Mesenchymal stem cell (in vitro differentiated cells and primary cell): Measurements from ENCODE around the gene HDAC4.

Source experiments
- DNase-seq: peaks from one replicate; pipeline ENCODE4 v3.0.0-alpha.2; 2013
- H2AFZ ChIP-seq: one replicate; pipeline ENCODE4 v1.6.1; 2013; ENCODE audit warnings: low read depth, mild to moderate bottlenecking, control low read depth, inconsistent platforms, low read length, moderate library complexity
- H2AK5ac ChIP-seq: 2 replicates; pipeline ENCODE4 v1.6.1; 2013; ENCODE audit warnings: low read length, moderate library complexity, mild to moderate bottlenecking, inconsistent platforms; ENCODE audit not compliant: severe bottlenecking
- H2BK120ac ChIP-seq: one replicate; pipeline ENCODE4 v1.6.1; 2013; ENCODE audit warnings: low read depth, mild to moderate bottlenecking, inconsistent platforms, low read length, moderate library complexity
- H2BK12ac ChIP-seq, 2 experiments: one replicate each; pipeline ENCODE4 v1.6.1; 2013; ENCODE audit warnings: inconsistent platforms in 2 of 2, low read length in 2 of 2, mild to moderate bottlenecking in 2 of 2, moderate library complexity in 2 of 2, control low read depth in 1 of 2
- H2BK15ac ChIP-seq: one replicate; pipeline ENCODE4 v1.6.1; 2013; ENCODE audit warnings: mild to moderate bottlenecking, low read depth, inconsistent platforms; ENCODE audit not compliant: poor library complexity, severe bottlenecking
- H2BK5ac ChIP-seq: 2 replicates; pipeline ENCODE4 v1.6.1; 2013; ENCODE audit warnings: low read depth, mild to moderate bottlenecking, low read length, control low read depth, inconsistent platforms; ENCODE audit not compliant: poor library complexity, severe bottlenecking
- H3K14ac ChIP-seq, 2 experiments: one replicate each; pipeline ENCODE4 v1.6.1; 2013; ENCODE audit warnings: inconsistent platforms in 2 of 2, low read length in 2 of 2, control low read depth in 1 of 2, mild to moderate bottlenecking in 1 of 2, moderate library complexity in 1 of 2
- H3K18ac ChIP-seq, 2 experiments: one replicate each; pipeline ENCODE4 v1.6.1; 2013; ENCODE audit warnings: inconsistent platforms in 2 of 2, low read length in 2 of 2, control low read depth in 1 of 2, low read depth in 1 of 2, mild to moderate bottlenecking in 1 of 2
- H3K23ac ChIP-seq, 2 experiments: one replicate each; pipeline ENCODE4 v1.6.1; 2013; ENCODE audit warnings: inconsistent platforms in 2 of 2, low read length in 2 of 2, mild to moderate bottlenecking in 2 of 2, moderate library complexity in 2 of 2, control low read depth in 1 of 2
- H3K27ac ChIP-seq: 2 replicates; pipeline ENCODE4 v1.5.1; 2013; ENCODE audit warnings: mild to moderate bottlenecking, moderate library complexity, low read length, control low read depth, inconsistent platforms; ENCODE audit not compliant: poor library complexity, severe bottlenecking
- H3K27me3 ChIP-seq, 2 experiments: 2 replicates each; pipeline versions ENCODE4 v1.6.1 to v1.7.0; 2013; ENCODE audit warnings: low read length in 2 of 2, mild to moderate bottlenecking in 2 of 2, moderate library complexity in 2 of 2, control low read depth in 1 of 2, inconsistent platforms in 1 of 2; ENCODE audit not compliant: control insufficient read depth in 1 of 2, insufficient read depth in 1 of 2
- H3K36me3 ChIP-seq, 2 experiments: 2 replicates each; pipeline versions ENCODE4 v1.6.1 to v1.7.0; 2013; ENCODE audit warnings: low read length in 2 of 2, control low read depth in 1 of 2, inconsistent platforms in 1 of 2, low read depth in 1 of 2, mild to moderate bottlenecking in 1 of 2; ENCODE audit not compliant: insufficient read depth in 2 of 2, control insufficient read depth in 1 of 2
- H3K4ac ChIP-seq, 2 experiments: one replicate each; pipeline ENCODE4 v1.6.1; 2013; ENCODE audit warnings: inconsistent platforms in 2 of 2, low read length in 2 of 2, mild to moderate bottlenecking in 2 of 2, moderate library complexity in 2 of 2, control low read depth in 1 of 2, low read depth in 1 of 2
- H3K4me1 ChIP-seq: 2 replicates; pipeline ENCODE4 v1.6.1; 2013; ENCODE audit warnings: low read depth, low read length, control low read depth; ENCODE audit not compliant: control insufficient read depth, insufficient read depth
- H3K4me2 ChIP-seq: 2 replicates; pipeline ENCODE4 v1.6.1; 2013; ENCODE audit warnings: low read length, mild to moderate bottlenecking, inconsistent platforms; ENCODE audit not compliant: poor library complexity, severe bottlenecking
- H3K4me3 ChIP-seq, 2 experiments: 2 replicates each; pipeline versions ENCODE4 v1.5.1 to v1.7.0; 2013; ENCODE audit warnings: low read length in 2 of 2, mild to moderate bottlenecking in 2 of 2, control low read depth in 1 of 2, low read depth in 1 of 2; ENCODE audit not compliant: insufficient read depth in 1 of 2
- H3K79me1 ChIP-seq: replicated peaks from 2 replicates; pipeline ENCODE4 v1.6.1; 2013; ENCODE audit warnings: mild to moderate bottlenecking, control low read depth, low read length, inconsistent platforms; ENCODE audit not compliant: poor library complexity, severe bottlenecking
- H3K9ac ChIP-seq: 2 replicates; pipeline ENCODE4 v1.7.0; 2013; ENCODE audit warnings: mild to moderate bottlenecking, low read length, moderate library complexity
- H3K9me3 ChIP-seq: 2 replicates; pipeline ENCODE4 v1.7.0; 2013; ENCODE audit warnings: mild to moderate bottlenecking, low read length; ENCODE audit not compliant: control insufficient read depth
- H4K8ac ChIP-seq: one replicate; pipeline ENCODE4 v1.6.1; 2013; ENCODE audit warnings: inconsistent platforms, mild to moderate bottlenecking, low read length, moderate library complexity
- H4K91ac ChIP-seq: one replicate; pipeline ENCODE4 v1.6.1; 2013; ENCODE audit warnings: mild to moderate bottlenecking, low read length, inconsistent platforms
- WGBS: methylation state at CpG from one replicate; pipeline ENCODE4 v1.1.7; 2013; ENCODE audit warnings: mixed read lengths; 5-methylcytosine and 5-hydroxymethylcytosine counted together

HDAC4 gene

GRCh38 chr2:239006622-239007285, 394.1 kb downstream of the HDAC4 start:
- H3K23ac ChIP-seq, result no peak overlapping the region

GRCh38 chr2:239005586-239005985, 395.2 kb downstream of the HDAC4 start:
- no peak overlapping the region for H3K4ac ChIP-seq
- H2BK5ac ChIP-seq, result no peak overlapping the region
- no peak overlapping the region for H3K27ac ChIP-seq
- H3K9me3 ChIP-seq, result peaks cover 8% of the 10 kb centered on the region
- no peak overlapping the region for H2AFZ ChIP-seq
- WGBS, result 78% methylated on average over 3 of the region's 4 CpGs
- no peak overlapping the region for H3K18ac ChIP-seq
- H3K9ac ChIP-seq, result no peak overlapping the region
- no peak overlapping the region for H3K4me3 ChIP-seq
- no peak overlapping the region for H3K14ac ChIP-seq
- no peaks in the 10 kb centered on the region for H3K79me1 ChIP-seq
- no peak overlapping the region for H4K8ac ChIP-seq
- H2AK5ac ChIP-seq, result no peak overlapping the region
- H3K4me1 ChIP-seq, result peaks cover 2% of the 10 kb centered on the region
- peaks cover 17 to 20% of the 10 kb centered on the region in 2 experiments for H3K27me3 ChIP-seq
- no peak overlapping the region for H3K23ac ChIP-seq
- H3K36me3 ChIP-seq, result no peaks in the 10 kb centered on the region
- no peak overlapping the region for H2BK120ac ChIP-seq
- H4K91ac ChIP-seq, result no peak overlapping the region
- H3K4me2 ChIP-seq, result no peak overlapping the region
- DNase-seq, result no peak
- no peak overlapping the region for H2BK15ac ChIP-seq
- no peak overlapping the region for H2BK12ac ChIP-seq

More at GRCh38 chr2:239006622-239007285, 394.1 kb downstream of the HDAC4 start:
- no peak overlapping the region for H2AFZ ChIP-seq
- DNase-seq, result no peak
- no peaks in the 10 kb centered on the region for H3K36me3 ChIP-seq
- no peak overlapping the region for H3K14ac ChIP-seq
- H3K4me3 ChIP-seq, result no peak overlapping the region
- no peaks in the 10 kb centered on the region for H3K79me1 ChIP-seq
- no peak overlapping the region for H2AK5ac ChIP-seq
- peaks cover 23% of the 10 kb centered on the region in 2 experiments for H3K27me3 ChIP-seq
- no peak overlapping the region for H3K9ac ChIP-seq
- peaks cover under 1% of the 10 kb centered on the region for H3K9me3 ChIP-seq
- no peak overlapping the region for H2BK15ac ChIP-seq
- H3K4me1 ChIP-seq, result no peaks in the 10 kb centered on the region
- no peak overlapping the region for H3K27ac ChIP-seq
- H3K18ac ChIP-seq, result no peak overlapping the region
- no peak overlapping the region for H2BK12ac ChIP-seq
- no peak overlapping the region for H4K91ac ChIP-seq
- no peak overlapping the region for H2BK120ac ChIP-seq
- H4K8ac ChIP-seq, result no peak overlapping the region
- H3K4ac ChIP-seq, result no peak overlapping the region
- H3K4me2 ChIP-seq, result no peak overlapping the region
- 80% methylated on average over 6 of the region's 10 CpGs for WGBS
- no peak overlapping the region for H2BK5ac ChIP-seq

GRCh38 chr2:239004274-239005015, 396.4 kb downstream of the HDAC4 start:
- Histone ChIP-seq H3K4me1 (peaks cover 3% of the 10 kb centered on the region), H3K4me3 (no peak overlapping the region), H2AK5ac (no peak overlapping the region), H3K36me3 (no peaks in the 10 kb centered on the region), H3K27me3 (peaks cover 17 to 18% of the 10 kb centered on the region in 2 experiments), H3K9ac (no peak overlapping the region), H3K9me3 (peaks cover 8% of the 10 kb centered on the region), H3K23ac (no peak overlapping the region), H2BK5ac (no peak overlapping the region), H2BK15ac (no peak overlapping the region), H4K8ac (no peak overlapping the region), H3K4me2 (no peak overlapping the region), H3K4ac (no peak overlapping the region), H4K91ac (no peak overlapping the region), H3K27ac (no peak overlapping the region), H3K14ac (no peak overlapping the region), H2AFZ (no peak overlapping the region), H2BK120ac (no peak overlapping the region), H3K18ac (no peak overlapping the region), H3K79me1 (no peaks in the 10 kb centered on the region), H2BK12ac (no peak overlapping the region)
- 86% methylated on average over 19 of the region's 19 CpGs for WGBS
- no peak for DNase-seq

- H2BK5ac ChIP-seq, result no peak overlapping the region
- WGBS, result 92% methylated on average over 24 of the region's 25 CpGs
Observed at GRCh38 chr2:239003624-239004273, 397.1 kb downstream of the HDAC4 start.

More at GRCh38 chr2:239003624-239004273, 397.1 kb downstream of the HDAC4 start:
- H4K91ac ChIP-seq, result no peak overlapping the region
- H3K79me1 ChIP-seq, result no peaks in the 10 kb centered on the region
- H4K8ac ChIP-seq, result no peak overlapping the region
- H2AK5ac ChIP-seq, result no peak overlapping the region
- H2AFZ ChIP-seq, result no peak overlapping the region
- H3K4me1 ChIP-seq, result peaks cover 3% of the 10 kb centered on the region
- no peak overlapping the region for H3K18ac ChIP-seq
- H3K14ac ChIP-seq, result no peak overlapping the region
- peak overlapping the region; percentile 86 for H3K9ac ChIP-seq
- peak overlapping the region in 1 of 2 experiments; percentile 71 for H3K4me3 ChIP-seq
- no peak overlapping the region for H3K4me2 ChIP-seq
- H3K36me3 ChIP-seq, result no peaks in the 10 kb centered on the region
- no peak overlapping the region for H3K23ac ChIP-seq
- H3K27me3 ChIP-seq, result peaks cover 12 to 17% of the 10 kb centered on the region in 2 experiments
- H2BK12ac ChIP-seq, result no peak overlapping the region
- no peak overlapping the region for H3K4ac ChIP-seq
- H3K27ac ChIP-seq, result no peak overlapping the region
- no peak overlapping the region for H2BK120ac ChIP-seq
- no peak overlapping the region for H2BK15ac ChIP-seq
- DNase-seq, result no peak
- peaks cover 8% of the 10 kb centered on the region for H3K9me3 ChIP-seq
